LNCaP clone FGC (cell line): Measurements from ENCODE around the gene SCFD1.

ENCODE experiments used
- DNase-seq: peaks from one replicate; pipeline ENCODE4 v3.0.0-alpha.2; 2011; ENCODE audit warnings: low read depth
- H3K4me3 ChIP-seq: 2 replicates; pipeline ENCODE4 v1.5.1; 2011; ENCODE audit warnings: mild to moderate bottlenecking, low read depth, low read length, control low read depth
- TF ChIP-seq, protein P1 (sequence below): IDR thresholded peaks from 2 replicates; pipeline ENCODE4 v1.5.1; 2012; ENCODE audit warnings: mild to moderate bottlenecking; ENCODE audit not compliant: control insufficient read depth, insufficient read depth; ENCODE audit errors: extremely low read depth

SCFD1 gene

DNA sequence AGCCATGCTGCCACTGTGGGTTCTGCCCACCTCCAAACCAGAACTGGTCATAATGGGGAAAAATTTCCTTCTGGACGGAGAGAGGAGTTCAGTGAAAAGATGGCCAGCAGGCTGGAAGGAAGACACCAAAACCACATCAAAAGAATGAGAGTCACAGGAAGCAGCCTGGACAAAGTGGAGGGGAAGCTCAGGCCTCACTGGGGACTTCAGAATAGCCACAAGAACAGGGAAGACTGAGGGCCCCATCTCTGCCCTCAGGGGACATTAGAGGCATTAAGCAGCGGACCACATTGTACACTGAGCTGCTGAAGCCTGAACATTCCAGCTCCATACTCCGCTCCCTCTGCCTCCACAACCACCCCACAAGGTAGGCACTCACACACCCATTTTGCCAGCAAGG, 132.7 kb downstream of the SCFD1 start:
- no peak for DNase-seq
- TF ChIP-seq, protein P1, sequence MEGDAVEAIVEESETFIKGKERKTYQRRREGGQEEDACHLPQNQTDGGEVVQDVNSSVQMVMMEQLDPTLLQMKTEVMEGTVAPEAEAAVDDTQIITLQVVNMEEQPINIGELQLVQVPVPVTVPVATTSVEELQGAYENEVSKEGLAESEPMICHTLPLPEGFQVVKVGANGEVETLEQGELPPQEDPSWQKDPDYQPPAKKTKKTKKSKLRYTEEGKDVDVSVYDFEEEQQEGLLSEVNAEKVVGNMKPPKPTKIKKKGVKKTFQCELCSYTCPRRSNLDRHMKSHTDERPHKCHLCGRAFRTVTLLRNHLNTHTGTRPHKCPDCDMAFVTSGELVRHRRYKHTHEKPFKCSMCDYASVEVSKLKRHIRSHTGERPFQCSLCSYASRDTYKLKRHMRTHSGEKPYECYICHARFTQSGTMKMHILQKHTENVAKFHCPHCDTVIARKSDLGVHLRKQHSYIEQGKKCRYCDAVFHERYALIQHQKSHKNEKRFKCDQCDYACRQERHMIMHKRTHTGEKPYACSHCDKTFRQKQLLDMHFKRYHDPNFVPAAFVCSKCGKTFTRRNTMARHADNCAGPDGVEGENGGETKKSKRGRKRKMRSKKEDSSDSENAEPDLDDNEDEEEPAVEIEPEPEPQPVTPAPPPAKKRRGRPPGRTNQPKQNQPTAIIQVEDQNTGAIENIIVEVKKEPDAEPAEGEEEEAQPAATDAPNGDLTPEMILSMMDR: no peak

DNA sequence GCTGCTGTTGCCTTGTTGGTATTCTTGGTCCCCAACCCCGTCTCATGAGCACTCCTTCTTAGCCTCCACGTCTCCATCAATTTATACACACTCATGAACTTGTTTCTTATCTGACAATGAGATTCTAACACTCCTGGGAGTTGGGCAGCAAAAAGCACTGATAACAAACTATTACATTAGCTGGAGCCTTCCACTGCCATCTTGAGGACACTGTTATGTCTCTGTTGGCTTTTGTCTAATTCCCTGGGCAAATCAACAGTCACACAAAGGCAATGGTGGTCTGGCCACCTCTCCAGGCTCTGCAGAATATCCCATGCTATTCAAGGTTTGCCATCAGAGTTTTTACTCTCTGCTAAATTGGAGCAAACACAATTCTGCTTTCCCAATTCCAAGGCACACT, 134.5 kb downstream of the SCFD1 start:
- TF ChIP-seq, protein P1: 0 out of 2 replicates have a peak, but pooled peaks have one; percentile 11
- no peak for DNase-seq
- no peak overlapping the region for H3K4me3 ChIP-seq

More for the DNA sequence above, 132.7 kb downstream of the SCFD1 start:
- H3K4me3 ChIP-seq: no peak overlapping the region

DNA sequence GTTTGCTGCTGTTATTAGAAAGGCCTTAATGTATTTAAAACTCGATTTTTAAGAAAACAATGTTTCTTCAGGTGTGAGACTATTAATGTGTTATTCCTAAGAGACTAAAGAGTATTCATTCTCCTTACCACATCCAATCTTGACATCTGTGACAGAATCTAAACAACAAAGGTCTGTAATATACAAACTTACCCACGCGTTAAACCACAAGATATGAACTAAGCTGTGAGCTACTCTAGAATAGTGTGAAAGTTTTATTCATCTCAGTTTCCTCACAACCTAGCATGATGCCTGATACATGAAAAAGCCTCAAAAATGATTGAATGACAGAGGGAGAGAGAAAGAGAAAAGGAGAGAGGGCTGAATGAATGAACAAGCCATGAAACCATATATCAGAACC, 135.0 kb downstream of the SCFD1 start:
- TF ChIP-seq, protein P1: no peak
- H3K4me3 ChIP-seq: no peak overlapping the region
- no peak for DNase-seq

DNA sequence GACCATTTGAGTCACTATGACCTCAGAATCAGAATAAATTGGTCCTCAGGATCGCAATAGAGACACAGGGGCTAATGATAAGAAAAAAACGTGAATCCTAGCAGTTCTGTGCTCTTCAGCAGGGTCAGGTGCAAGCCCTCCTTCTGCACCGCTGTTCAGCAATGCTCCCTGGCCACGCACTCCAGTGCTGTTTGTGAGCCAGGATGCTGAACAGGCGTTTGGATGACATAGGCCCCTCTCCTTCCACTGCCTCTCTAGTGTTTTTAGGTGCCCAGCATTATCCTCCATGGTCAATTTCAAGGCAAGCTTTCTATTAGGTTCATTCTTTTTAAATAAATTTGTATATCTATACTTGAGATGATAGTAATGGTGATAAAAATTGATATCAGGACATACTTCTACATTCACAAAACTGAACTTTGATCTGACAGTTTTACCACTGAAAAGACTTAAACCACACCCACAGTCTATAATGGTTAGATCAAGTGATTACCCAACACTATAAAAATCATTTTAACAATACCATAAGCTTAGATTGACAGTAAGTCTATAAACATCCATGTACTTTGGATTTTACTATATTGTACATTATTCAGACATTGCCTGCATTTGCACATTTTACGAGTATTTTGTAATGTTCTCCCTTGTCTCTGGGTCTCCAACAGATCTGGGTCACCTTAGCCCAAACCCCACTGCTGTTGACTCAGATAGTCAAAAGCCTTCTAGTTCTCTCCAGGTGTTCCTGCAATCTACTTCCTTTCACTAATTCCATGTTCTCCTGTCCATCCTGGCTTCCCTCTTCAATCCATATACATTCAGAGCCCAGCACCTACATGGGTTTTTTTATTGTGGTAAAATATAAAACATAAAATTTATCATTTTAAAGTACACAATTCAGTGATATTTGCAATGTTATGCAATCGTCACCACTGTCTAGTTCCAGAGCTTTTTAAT, 137.3 kb downstream of the SCFD1 start:
- no peak overlapping the region for H3K4me3 ChIP-seq
- TF ChIP-seq, protein P1: no peak

DNA sequence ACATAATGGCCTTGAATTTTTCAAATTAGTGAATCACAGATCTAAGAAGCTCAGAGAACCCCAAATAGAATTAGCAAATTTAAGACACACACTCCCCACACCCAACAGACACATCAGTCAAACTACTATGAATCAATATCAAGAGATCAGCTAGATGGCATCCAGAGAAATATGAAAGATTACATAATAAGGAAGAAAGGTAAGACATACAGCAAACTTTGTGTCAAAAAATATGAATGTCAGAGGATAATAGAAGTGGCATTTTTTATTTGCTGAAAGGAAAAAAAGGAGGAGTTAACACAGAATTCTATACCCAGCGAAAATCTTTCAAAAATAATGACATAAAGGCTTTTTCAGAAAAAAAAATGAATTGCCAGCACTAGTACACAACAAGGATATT, 141.8 kb downstream of the SCFD1 start:
- DNase-seq: no peak
- no peak overlapping the region for H3K4me3 ChIP-seq
- TF ChIP-seq, protein P1: no peak

More for the DNA sequence above, 137.3 kb downstream of the SCFD1 start:
- DNase-seq: no peak

DNA sequence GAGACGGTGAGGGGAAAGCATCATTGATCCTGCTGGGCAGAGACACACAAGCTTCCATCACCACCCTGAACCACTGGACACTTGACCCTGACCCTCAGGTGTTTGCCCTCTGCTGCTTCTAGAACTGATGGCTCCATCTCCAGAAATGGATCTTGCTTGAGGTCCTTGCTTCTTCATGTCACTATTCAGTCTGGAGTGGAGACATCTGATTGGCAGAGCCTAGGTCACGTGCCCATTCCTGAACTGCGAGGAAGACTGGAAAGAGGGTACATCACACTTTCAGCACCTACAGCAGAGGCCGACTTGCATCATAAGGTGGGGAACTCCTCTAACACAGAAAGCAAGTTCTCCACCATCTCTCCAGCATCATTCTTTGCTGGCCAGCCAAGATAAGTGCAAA, 145.5 kb downstream of the SCFD1 start:
- H3K4me3 ChIP-seq: no peak overlapping the region
- DNase-seq: no peak
- TF ChIP-seq, protein P1: no peak
